Activated gamma-delta T cell treated with anti-CD3 and anti-CD28 coated beads, Interleukin-2, amount 50 U/mL, for 16 hours (primary cell): ENCODE results near the gene CHST3.

Experiments used
- DNase-seq: peaks from one replicate; pipeline ENCODE4 v3.0.0-alpha.2; 2020; ENCODE audit warnings: low read depth

CHST3 gene

DNA sequence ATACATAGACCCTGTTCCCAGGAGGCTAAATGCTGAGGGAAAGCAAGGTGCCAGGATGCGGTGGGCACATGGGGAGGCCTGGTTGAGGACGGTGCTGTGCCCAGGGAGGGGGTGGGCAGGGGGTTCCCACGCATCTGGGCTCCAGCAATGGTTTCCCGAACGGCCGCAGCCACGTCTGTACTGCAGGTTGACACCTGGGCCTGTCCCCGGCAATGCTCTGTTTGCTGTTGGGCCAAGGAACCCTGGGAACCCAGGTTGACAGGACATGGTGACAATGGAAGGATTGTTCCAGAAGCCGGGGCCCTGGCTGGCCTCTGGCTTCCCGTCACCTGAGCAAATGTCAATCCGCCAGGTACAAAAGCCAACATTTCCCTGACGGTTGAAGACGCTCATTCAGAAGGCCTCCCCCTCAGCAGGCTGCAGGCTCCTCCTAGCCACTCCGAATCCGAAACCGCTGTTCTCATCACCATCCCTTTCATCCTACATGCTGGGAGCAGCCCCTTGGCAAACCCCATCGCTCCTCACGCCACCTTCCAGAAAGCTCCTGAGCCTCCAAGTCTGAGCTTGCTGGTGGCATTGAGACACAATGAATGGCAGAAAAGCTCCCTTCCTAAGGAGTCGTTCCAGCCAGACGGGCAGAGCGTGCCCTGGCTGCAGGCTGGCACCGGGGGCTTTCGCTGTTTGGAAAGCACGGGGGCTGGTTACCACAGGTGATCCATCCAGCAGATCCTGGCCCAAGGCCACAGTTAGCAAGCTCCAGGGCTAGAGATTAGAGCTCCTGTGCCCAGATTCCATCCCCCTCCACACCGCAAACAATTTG, 92.9 kb downstream of the CHST3 start:
- DNase-seq: no peak

DNA sequence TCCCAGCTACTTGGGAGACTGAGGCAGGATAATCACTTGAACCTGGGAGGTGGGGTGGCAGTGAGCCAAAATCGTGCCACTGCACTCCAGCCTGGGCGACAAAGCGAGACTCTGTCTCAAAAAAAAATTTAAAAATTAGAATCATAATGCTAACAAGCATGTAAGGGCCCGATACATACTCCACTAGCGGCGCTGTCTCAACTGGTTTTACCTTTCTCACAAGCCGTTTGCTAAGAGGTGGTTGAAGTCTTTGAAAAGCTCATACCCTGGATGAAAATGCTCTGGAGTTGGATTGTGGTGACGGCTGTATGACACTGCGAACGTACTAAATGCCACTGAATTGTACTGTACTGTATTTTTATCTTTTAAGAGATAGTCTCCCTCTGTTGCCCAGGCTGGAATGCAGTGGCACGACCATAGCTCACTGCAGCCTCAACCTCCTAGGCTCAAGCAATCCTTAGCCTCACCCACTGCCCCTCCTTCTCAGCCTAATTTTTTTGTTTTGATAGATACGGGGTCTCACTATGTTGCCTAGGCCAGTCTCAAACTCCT, 94.2 kb downstream of the CHST3 start:
- no peak for DNase-seq

- no peak for DNase-seq
Measured at GRCh38 chr10:72058989-72059842, 95.0 kb downstream of the CHST3 start.

GRCh38 chr10:72059843-72060822, 95.9 kb downstream of the CHST3 start:
- no peak for DNase-seq

- no peak for DNase-seq
Measured at GRCh38 chr10:72061491-72061890, 97.3 kb downstream of the CHST3 start.

DNA sequence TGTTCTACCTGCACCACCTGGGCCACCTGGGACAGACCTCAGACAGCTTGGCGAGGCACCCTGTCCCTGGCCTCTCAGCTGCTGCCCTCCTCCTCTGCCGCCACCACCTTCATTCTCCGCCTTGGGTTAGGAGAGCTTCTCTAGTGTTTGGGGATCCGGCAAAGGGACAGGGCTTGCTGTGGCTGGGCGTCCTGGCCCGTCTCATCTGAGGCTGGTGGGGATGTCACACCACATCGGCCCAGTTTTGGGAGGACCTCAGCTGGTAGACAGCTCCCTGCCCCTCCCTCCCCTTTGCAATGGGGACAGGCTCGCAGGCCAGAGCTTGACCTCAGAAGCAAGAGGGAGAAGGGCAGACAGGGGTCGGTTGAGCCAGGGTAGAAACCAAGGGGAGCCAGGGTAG, 97.7 kb downstream of the CHST3 start:
- DNase-seq: no peak

GRCh38 chr10:72062382-72062781, 98.2 kb downstream of the CHST3 start:
- DNase-seq: no peak
